GM12864 (cell line): ENCODE results near the gene ETV6.

Source experiments
- DNase-seq: peaks from one replicate; pipeline ENCODE4 v3.0.0-alpha.2; 2011; ENCODE audit warnings: low read depth
- H3K4me3 ChIP-seq: 2 replicates; pipeline ENCODE4 v1.5.1; 2011; ENCODE audit warnings: mild to moderate bottlenecking, low read depth, low read length, control low read depth
- CTCF ChIP-seq: IDR thresholded peaks from 2 replicates; pipeline ENCODE4 v1.5.1; 2011; ENCODE audit warnings: low read depth, mild to moderate bottlenecking, moderate library complexity, low read length, control low read depth, inconsistent platforms; ENCODE audit errors: missing control alignments

ETV6 gene

GRCh38 chr12:11657511-11657910 lies 8.0 kb downstream of the ETV6 start:
- TF ChIP-seq CTCF: no peak
- no peak for DNase-seq
- no peak overlapping the region for H3K4me3 ChIP-seq

- TF ChIP-seq CTCF: no peak
- H3K4me3 ChIP-seq: no peak overlapping the region
- DNase-seq: no peak
Observed at GRCh38 chr12:11658791-11659190, 9.3 kb downstream of the ETV6 start.

GRCh38 chr12:11660624-11661023 lies 11.2 kb downstream of the ETV6 start:
- H3K4me3 ChIP-seq: no peak overlapping the region
- DNase-seq: no peak
- no peak for TF ChIP-seq CTCF

GRCh38 chr12:11661491-11662089 lies 12.1 kb downstream of the ETV6 start:
- DNase-seq: no peak
- no peak overlapping the region for H3K4me3 ChIP-seq
- no peak for TF ChIP-seq CTCF

- no peak for DNase-seq
- no peak overlapping the region for H3K4me3 ChIP-seq
- no peak for TF ChIP-seq CTCF
Observed at GRCh38 chr12:11662369-11662768, 12.9 kb downstream of the ETV6 start.

GRCh38 chr12:11663130-11663529 lies 13.7 kb downstream of the ETV6 start:
- no peak overlapping the region for H3K4me3 ChIP-seq
- no peak for TF ChIP-seq CTCF
- no peak for DNase-seq

- no peak overlapping the region for H3K4me3 ChIP-seq
- no peak for TF ChIP-seq CTCF
- DNase-seq: no peak
Observed at GRCh38 chr12:11664101-11664500, 14.6 kb downstream of the ETV6 start.
